NB4 (cell line): ENCODE measurements around the gene HDAC4.

Experiments used
- POLR2A ChIP-seq: IDR thresholded peaks from 2 replicates; pipeline ENCODE4 v1.6.1; 2011; ENCODE audit warnings: mild to moderate bottlenecking; ENCODE audit not compliant: insufficient read length; ENCODE audit errors: extremely low read depth
- TF ChIP-seq, protein P1 (sequence below): IDR thresholded peaks from 2 replicates; pipeline ENCODE4 v1.6.1; 2011; ENCODE audit warnings: low read depth, low read length

DNA sequence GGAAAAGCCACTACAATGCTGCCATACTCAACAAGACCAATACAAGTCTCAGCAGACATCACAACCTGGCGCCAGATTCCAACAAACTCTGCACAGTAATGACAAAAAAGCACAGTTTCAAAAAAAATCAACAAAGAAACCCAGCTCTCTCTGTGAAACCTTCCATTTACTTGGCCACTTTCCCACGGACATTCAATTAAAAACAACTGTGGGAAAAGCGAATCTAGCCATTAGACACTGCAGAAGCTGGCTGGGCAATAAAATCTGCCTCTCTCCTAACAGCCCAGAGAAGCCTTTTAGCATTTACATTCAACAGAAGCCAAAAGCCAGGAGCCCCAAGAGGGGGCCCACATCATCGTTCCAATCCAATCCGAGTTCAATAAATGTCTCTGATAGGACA, 128.9 kb downstream of the HDAC4 start:
- TF ChIP-seq, protein P1, sequence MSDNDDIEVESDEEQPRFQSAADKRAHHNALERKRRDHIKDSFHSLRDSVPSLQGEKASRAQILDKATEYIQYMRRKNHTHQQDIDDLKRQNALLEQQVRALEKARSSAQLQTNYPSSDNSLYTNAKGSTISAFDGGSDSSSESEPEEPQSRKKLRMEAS: no peak
- TF ChIP-seq POLR2A: no peak
